Loucy (cell line): Measurements from ENCODE around the gene CDK8.

Experiments used
- H2AFZ ChIP-seq: fragments of 200-600 bp; sonication (generic); 2 replicates; pipeline ENCODE4 v1.6.0; 2016; ENCODE audit warnings: antibody characterized with exemption, mild to moderate bottlenecking, low read length, moderate library complexity
- H3F3A ChIP-seq: fragments of 200-600 bp; 2 replicates; pipeline ENCODE4 v1.6.0; 2016; ENCODE audit warnings: antibody characterized with exemption, low read depth, mild to moderate bottlenecking
- H3K27me3 ChIP-seq: fragments of 200-600 bp; sonication (generic); 2 replicates; pipeline ENCODE4 v1.6.1; 2014; ENCODE audit warnings: low read length, mild to moderate bottlenecking; ENCODE audit not compliant: insufficient read depth, poor library complexity, severe bottlenecking
- H3K36me3 ChIP-seq: fragments of 200-600 bp; sonication (generic); 2 replicates; pipeline ENCODE4 v1.6.1; 2016; ENCODE audit warnings: low read length; ENCODE audit not compliant: insufficient read depth
- H3K4me1 ChIP-seq: fragments of 200-600 bp; sonication (generic); 2 replicates; pipeline ENCODE4 v1.5.1; 2014; ENCODE audit warnings: low read length, mild to moderate bottlenecking; ENCODE audit not compliant: insufficient read depth, poor library complexity, severe bottlenecking
- H3K4me2 ChIP-seq: fragments of 200-600 bp; sonication (generic); 2 replicates; pipeline ENCODE4 v1.6.0; 2014; ENCODE audit warnings: antibody characterized with exemption, low read length, low read depth, mild to moderate bottlenecking; ENCODE audit not compliant: poor library complexity, severe bottlenecking
- H3K4me3 ChIP-seq: fragments of 200-600 bp; sonication (generic); 2 replicates; pipeline ENCODE4 v1.5.1; 2014; ENCODE audit warnings: low read length, mild to moderate bottlenecking, mixed read lengths; ENCODE audit not compliant: poor library complexity, severe bottlenecking
- H3K79me2 ChIP-seq: fragments of 200-600 bp; sonication (generic); 2 replicates; pipeline ENCODE4 v1.6.1; 2014; ENCODE audit warnings: low read length; ENCODE audit not compliant: insufficient read depth
- H3K9ac ChIP-seq: fragments of 200-600 bp; sonication (generic); 2 replicates; pipeline ENCODE4 v1.6.0; 2014; ENCODE audit warnings: mild to moderate bottlenecking, low read depth, low read length, moderate library complexity; ENCODE audit not compliant: poor library complexity, severe bottlenecking
- H3K9me2 ChIP-seq: fragments of 200-600 bp; sonication (generic); replicated peaks from 2 replicates; pipeline ENCODE4 v1.6.1; 2016; ENCODE audit warnings: low read depth, low read length, mixed read lengths
- H3K9me3 ChIP-seq: fragments of 200-600 bp; sonication (generic); 2 replicates; pipeline ENCODE4 v1.6.1; 2014; ENCODE audit warnings: mild to moderate bottlenecking, antibody characterized with exemption, low read length, low read depth; ENCODE audit not compliant: insufficient read depth
- H4K20me1 ChIP-seq: fragments of 200-600 bp; sonication (generic); 2 replicates; pipeline ENCODE4 v1.6.0; 2014; ENCODE audit warnings: antibody characterized with exemption, low read length, mild to moderate bottlenecking; ENCODE audit not compliant: insufficient read depth, poor library complexity, severe bottlenecking
- EZH2phosphoT487 ChIP-seq: fragments of 200-600 bp; IDR thresholded peaks from 2 replicates; pipeline ENCODE4 v1.6.1; 2018; ENCODE audit warnings: antibody characterized with exemption, mild to moderate bottlenecking, moderate library complexity, borderline replicate concordance
- TF ChIP-seq, protein P1 (sequence below): fragments of 200-600 bp; sonication (generic); conservative IDR thresholded peaks from 2 replicates; pipeline ENCODE4 v1.5.1; 2014; ENCODE audit warnings: mild to moderate bottlenecking, antibody characterized with exemption, low read length

The CDK8 gene

DNA sequence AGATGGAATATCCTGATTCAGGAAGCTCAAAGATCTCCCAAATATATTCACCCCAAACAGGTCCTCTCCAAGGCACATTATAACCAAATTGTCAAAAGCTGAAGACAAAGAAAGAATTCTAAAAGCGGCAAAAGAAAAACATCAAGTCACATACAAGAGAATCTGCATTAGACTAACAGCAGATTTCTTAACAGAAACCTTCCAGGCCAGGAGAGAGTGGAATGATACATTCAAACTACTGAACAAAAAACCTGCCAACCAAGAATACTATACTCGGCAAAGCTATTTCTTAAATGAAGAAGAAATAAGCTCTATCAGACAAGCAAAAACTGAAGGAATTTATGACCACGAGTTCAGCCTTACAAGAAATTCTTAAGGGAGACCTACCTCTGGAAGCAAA lies 183.0 kb downstream of the CDK8 start:
- H3K79me2 ChIP-seq = no peaks in the 10 kb centered on the region
- no peaks in the 10 kb centered on the region for H3K27me3 ChIP-seq
- no peaks in the 10 kb centered on the region for H3K4me1 ChIP-seq
- no peaks in the 10 kb centered on the region for H4K20me1 ChIP-seq
- H3K36me3 ChIP-seq = no peaks in the 10 kb centered on the region
- TF ChIP-seq, protein P1, sequence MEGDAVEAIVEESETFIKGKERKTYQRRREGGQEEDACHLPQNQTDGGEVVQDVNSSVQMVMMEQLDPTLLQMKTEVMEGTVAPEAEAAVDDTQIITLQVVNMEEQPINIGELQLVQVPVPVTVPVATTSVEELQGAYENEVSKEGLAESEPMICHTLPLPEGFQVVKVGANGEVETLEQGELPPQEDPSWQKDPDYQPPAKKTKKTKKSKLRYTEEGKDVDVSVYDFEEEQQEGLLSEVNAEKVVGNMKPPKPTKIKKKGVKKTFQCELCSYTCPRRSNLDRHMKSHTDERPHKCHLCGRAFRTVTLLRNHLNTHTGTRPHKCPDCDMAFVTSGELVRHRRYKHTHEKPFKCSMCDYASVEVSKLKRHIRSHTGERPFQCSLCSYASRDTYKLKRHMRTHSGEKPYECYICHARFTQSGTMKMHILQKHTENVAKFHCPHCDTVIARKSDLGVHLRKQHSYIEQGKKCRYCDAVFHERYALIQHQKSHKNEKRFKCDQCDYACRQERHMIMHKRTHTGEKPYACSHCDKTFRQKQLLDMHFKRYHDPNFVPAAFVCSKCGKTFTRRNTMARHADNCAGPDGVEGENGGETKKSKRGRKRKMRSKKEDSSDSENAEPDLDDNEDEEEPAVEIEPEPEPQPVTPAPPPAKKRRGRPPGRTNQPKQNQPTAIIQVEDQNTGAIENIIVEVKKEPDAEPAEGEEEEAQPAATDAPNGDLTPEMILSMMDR = no peak
- TF ChIP-seq EZH2phosphoT487 = no peak
- H3K9me2 ChIP-seq = no peaks in the 10 kb centered on the region
- no peak overlapping the region for H2AFZ ChIP-seq
- no peaks in the 10 kb centered on the region for H3F3A ChIP-seq
- no peak overlapping the region for H3K9ac ChIP-seq
- H3K9me3 ChIP-seq = peaks cover 15% of the 10 kb centered on the region; the same call in 1 of the 2 replicates
- no peak overlapping the region for H3K4me3 ChIP-seq
- no peak overlapping the region for H3K4me2 ChIP-seq

DNA sequence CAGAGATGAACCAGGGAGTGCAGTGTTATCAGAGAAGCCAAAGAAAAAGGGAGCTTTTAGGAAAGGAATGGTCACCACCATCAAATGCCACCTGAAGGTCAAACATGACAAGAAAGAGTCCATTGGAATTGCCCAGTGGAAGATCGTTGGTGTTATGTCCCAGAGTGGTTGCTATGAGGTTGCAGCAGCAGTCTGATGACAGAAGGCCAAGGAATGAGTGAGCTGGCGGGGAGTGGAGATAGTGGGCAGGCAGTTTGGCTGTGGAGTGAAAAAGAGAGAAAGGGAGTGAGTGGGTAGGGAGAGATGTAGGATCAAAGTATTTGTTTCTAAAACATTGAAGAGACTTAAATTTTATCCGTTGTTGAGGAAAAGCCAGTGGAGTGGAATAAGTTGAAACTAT lies 186.2 kb downstream of the CDK8 start:
- Histone ChIP-seq H3K4me2 (no peak overlapping the region), H3K4me1 (no peaks in the 10 kb centered on the region), H4K20me1 (no peaks in the 10 kb centered on the region), H3K79me2 (no peaks in the 10 kb centered on the region), H3K9me3 (peaks cover 15% of the 10 kb centered on the region; the same call in 1 of the 2 replicates), H3K4me3 (no peak overlapping the region), H3K27me3 (no peaks in the 10 kb centered on the region), H3K36me3 (no peaks in the 10 kb centered on the region), H2AFZ (no peak overlapping the region), H3K9ac (no peak overlapping the region), H3F3A (no peaks in the 10 kb centered on the region), H3K9me2 (no peaks in the 10 kb centered on the region)
- no peak for TF ChIP-seq EZH2phosphoT487
- TF ChIP-seq, protein P1 = no peak

DNA sequence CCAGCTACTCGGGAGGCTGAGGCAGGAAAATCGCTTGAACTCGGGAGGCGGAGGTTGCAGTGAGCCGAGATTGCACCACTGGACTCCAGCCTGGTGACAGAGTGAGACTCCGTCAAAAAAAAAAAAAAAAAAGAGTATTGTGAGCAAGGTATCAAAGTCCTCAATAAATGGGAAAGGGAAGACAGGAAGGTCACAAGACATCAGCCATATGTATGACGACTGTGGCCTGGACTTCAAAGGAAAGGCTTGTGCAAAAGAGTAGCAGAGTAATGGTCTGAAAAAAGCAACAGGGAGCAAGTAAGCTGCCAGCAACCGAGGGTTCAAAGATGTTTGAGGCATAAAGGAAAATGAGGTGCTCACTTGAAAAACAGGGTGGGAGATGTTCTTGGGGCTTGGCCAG lies 187.5 kb downstream of the CDK8 start:
- no peaks in the 10 kb centered on the region for H3K27me3 ChIP-seq
- no peaks in the 10 kb centered on the region for H3K36me3 ChIP-seq
- TF ChIP-seq, protein P1 = no peak
- no peak for TF ChIP-seq EZH2phosphoT487
- no peaks in the 10 kb centered on the region for H3K9me2 ChIP-seq
- no peaks in the 10 kb centered on the region for H3K79me2 ChIP-seq
- H3K4me1 ChIP-seq = no peaks in the 10 kb centered on the region
- no peaks in the 10 kb centered on the region for H4K20me1 ChIP-seq
- no peak overlapping the region for H3K4me2 ChIP-seq
- H3F3A ChIP-seq = no peaks in the 10 kb centered on the region
- no peak overlapping the region for H3K9ac ChIP-seq
- H3K4me3 ChIP-seq = no peak overlapping the region
- H3K9me3 ChIP-seq = peaks cover 15% of the 10 kb centered on the region; the same call in 1 of the 2 replicates
- no peak overlapping the region for H2AFZ ChIP-seq
